ENCODE measurements around the gene RAB3C. TPM values are rescaled to one million over a fixed set of nuclear protein-coding genes. Genes with fewer than 3 reads are reported as not detected.

Gene RAB3C
- total RNA-seq, 1 donor from 2014 or later, result 0.84 TPM

GRCh38 chr5:58711965-58712364, 129.1 kb downstream of the RAB3C start:
- ATAC-seq (no peak), DNase-seq (no peak)
- intact Hi-C loops (cut with micrococcal nuclease), result no loop called here

GRCh38 chr5:58714046-58714445, 131.2 kb downstream of the RAB3C start:
- intact Hi-C loops (cut with micrococcal nuclease), result no loop called here
- no peak for ATAC-seq
- no peak for DNase-seq

GRCh38 chr5:58715997-58716656, 133.3 kb downstream of the RAB3C start:
- no peak for ATAC-seq
- intact Hi-C loops (cut with micrococcal nuclease), result no loop called here
- no peak for DNase-seq

- DNase-seq (no peak), ATAC-seq (no peak)
- intact Hi-C loops (cut with micrococcal nuclease), result no loop called here
These were observed 133.8 kb downstream of the RAB3C start for GRCh38 chr5:58716713-58717112.

GRCh38 chr5:58717303-58718007, 134.6 kb downstream of the RAB3C start:
- DNase-seq (no peak), ATAC-seq (no peak)
- intact Hi-C loops (cut with micrococcal nuclease), result no loop called here

- intact Hi-C loops (cut with micrococcal nuclease), result no loop called here
- no peak for ATAC-seq
- no peak for DNase-seq
These were observed 135.5 kb downstream of the RAB3C start for GRCh38 chr5:58718269-58718978.

- no peak for DNase-seq
- no peak for ATAC-seq
- intact Hi-C loops (cut with micrococcal nuclease), result no loop called here
These were observed 139.3 kb downstream of the RAB3C start for GRCh38 chr5:58722160-58722559.

- intact Hi-C loops (cut with micrococcal nuclease), result no loop called here
- DNase-seq, result no peak
- ATAC-seq, result no peak
These were observed 142.1 kb downstream of the RAB3C start for GRCh38 chr5:58724992-58725391.

GRCh38 chr5:58731641-58732040, 148.8 kb downstream of the RAB3C start:
- intact Hi-C loops (cut with micrococcal nuclease), result no loop called here
- ATAC-seq (no peak), DNase-seq (no peak)

GRCh38 chr5:58735637-58736036, 152.8 kb downstream of the RAB3C start:
- intact Hi-C loops (cut with micrococcal nuclease), result no loop called here
- DNase-seq, result no peak
- no peak for ATAC-seq

- intact Hi-C loops (cut with micrococcal nuclease), result no loop called here
- ATAC-seq (no peak), DNase-seq (no peak)
These were observed 153.3 kb downstream of the RAB3C start for GRCh38 chr5:58736214-58736613.

GRCh38 chr5:58737671-58738070, 154.8 kb downstream of the RAB3C start:
- intact Hi-C loops (cut with micrococcal nuclease), result no loop called here
- ATAC-seq, result no peak

GRCh38 chr5:58738336-58738735, 155.5 kb downstream of the RAB3C start:
- intact Hi-C loops (cut with micrococcal nuclease), result no loop called here
- ATAC-seq (no peak), DNase-seq (no peak)

More at GRCh38 chr5:58737671-58738070, 154.8 kb downstream of the RAB3C start:
- no peak for DNase-seq

GRCh38 chr5:58739051-58739450, 156.2 kb downstream of the RAB3C start:
- ATAC-seq (no peak), DNase-seq (no peak)
- intact Hi-C loops (cut with micrococcal nuclease), result no loop called here

GRCh38 chr5:58740956-58741355, 158.1 kb downstream of the RAB3C start:
- intact Hi-C loops (cut with micrococcal nuclease), result no loop called here
- ATAC-seq (no peak), DNase-seq (no peak)

GRCh38 chr5:58745350-58745749, 162.5 kb downstream of the RAB3C start:
- ATAC-seq (no peak), DNase-seq (no peak)
- intact Hi-C loops (cut with micrococcal nuclease), result no loop called here

- intact Hi-C loops (cut with micrococcal nuclease), result no loop called here
- no peak for ATAC-seq
- DNase-seq, result no peak
These were observed 163.4 kb downstream of the RAB3C start for GRCh38 chr5:58746321-58746720.

GRCh38 chr5:58750036-58750435, 167.2 kb downstream of the RAB3C start:
- intact Hi-C loops (cut with micrococcal nuclease), result no loop called here

GRCh38 chr5:58751222-58751837, 168.5 kb downstream of the RAB3C start:
- intact Hi-C loops (cut with micrococcal nuclease), result no loop called here
- ATAC-seq (no peak), DNase-seq (no peak)

More at GRCh38 chr5:58750036-58750435, 167.2 kb downstream of the RAB3C start:
- DNase-seq (no peak), ATAC-seq (no peak)

- ATAC-seq, result no peak
- no peak for DNase-seq
- intact Hi-C loops (cut with micrococcal nuclease), result no loop called here
These were observed 169.2 kb downstream of the RAB3C start for GRCh38 chr5:58752104-58752503.

Measured in left ventricle myocardium superior (tissue), 1 donor.